ENCODE data around the gene DNTTIP2. TPM values are rescaled to one million over a fixed set of nuclear protein-coding genes. Genes with fewer than 3 reads are reported as not detected.

DNTTIP2 gene
- total RNA-seq, 2 experiments from 2014 or later, result 39.7 to 67.6 TPM

- no TSS peak for BruUV-seq (replicated peaks)
- no peaks in the 10 kb centered on the region for H3K9me3 ChIP-seq (ENCODE audit: low read length)
- TF ChIP-seq CTCF (conservative IDR thresholded peaks at IDR 0.05; ENCODE audit: low read length) (no peak), EZH2phosphoT487 (IDR thresholded peaks at IDR 0.05; ENCODE audit: borderline replicate concordance, low read depth, low read length) (no peak)
These were observed 54.2 kb downstream of the DNTTIP2 start for GRCh38 chr1:93824834-93825233.

GRCh38 chr1:93822730-93823425 lies 56.1 kb downstream of the DNTTIP2 start:
- intact Hi-C loops (cut with micrococcal nuclease; ENCODE audit: unreplicated experiment), result no loop called here
- BruUV-seq (replicated peaks), result no TSS peak
- CTCF ChIA-PET (ENCODE audit: unreplicated experiment), result no interaction called here
- Histone ChIP-seq H3K27ac (ENCODE audit: low read depth, low read length, poor library complexity, severe bottlenecking) (no peak overlapping the region), H3K36me3 (ENCODE audit: insufficient read depth, low read length) (no peaks in the 10 kb centered on the region), H3K9me2 (ENCODE audit: insufficient read depth, low read length) (no peaks in the 10 kb centered on the region), H3K4me3 (ENCODE audit: low read depth, low read length, poor library complexity, severe bottlenecking) (no peak overlapping the region), H3K4me2 (ENCODE audit: low read length) (no peak overlapping the region), H2AFZ (ENCODE audit: low read length) (no peak overlapping the region), H3K4me1 (ENCODE audit: insufficient read depth, low read length, poor library complexity, severe bottlenecking) (peaks cover 7% of the 10 kb centered on the region), H3K9me3 (ENCODE audit: low read length) (no peaks in the 10 kb centered on the region), H3K79me2 (ENCODE audit: insufficient read depth, low read depth, low read length) (no peaks in the 10 kb centered on the region), H4K20me1 (ENCODE audit: insufficient read depth, low read length) (no peaks in the 10 kb centered on the region)
- POLR2A ChIA-PET, result interaction anchor here (0.6 to 1.4 kb wide), 3 partner anchors 14 to 225 kb away, joined by 3 to 4 read pairs (median 3); no protein-coding TSS in a partner anchor
- TF ChIP-seq EZH2phosphoT487 (IDR thresholded peaks at IDR 0.05; ENCODE audit: borderline replicate concordance, low read depth, low read length), result no peak
- TF ChIP-seq CTCF (conservative IDR thresholded peaks at IDR 0.05; ENCODE audit: low read length), result no peak
- DNase-seq (ENCODE audit: low spot score), result no peak

More at GRCh38 chr1:93824834-93825233, 54.2 kb downstream of the DNTTIP2 start:
- ChIA-PET CTCF (ENCODE audit: unreplicated experiment) (no interaction called here), POLR2A (interaction anchor here (0.7 to 1.0 kb wide), 2 partner anchors 10 to 219 kb away, joined by 3 to 5 read pairs; no protein-coding TSS in a partner anchor)
- Histone ChIP-seq H3K36me3 (ENCODE audit: insufficient read depth, low read length) (no peaks in the 10 kb centered on the region), H3K9me2 (ENCODE audit: insufficient read depth, low read length) (no peaks in the 10 kb centered on the region), H4K20me1 (ENCODE audit: insufficient read depth, low read length) (no peaks in the 10 kb centered on the region), H3K4me2 (ENCODE audit: low read length) (no peak overlapping the region), H2AFZ (ENCODE audit: low read length) (no peak overlapping the region), H3K4me3 (ENCODE audit: low read depth, low read length, poor library complexity, severe bottlenecking) (no peak overlapping the region), H3K79me2 (ENCODE audit: insufficient read depth, low read depth, low read length) (no peaks in the 10 kb centered on the region), H3K27ac (ENCODE audit: low read depth, low read length, poor library complexity, severe bottlenecking) (no peak overlapping the region), H3K4me1 (ENCODE audit: insufficient read depth, low read length, poor library complexity, severe bottlenecking) (no peaks in the 10 kb centered on the region)
- no peak for DNase-seq (ENCODE audit: low spot score)
- intact Hi-C loops (cut with micrococcal nuclease; ENCODE audit: unreplicated experiment), result no loop called here
